Thyroid gland (tissue), 4 donors: Measurements from ENCODE around the gene OGA.

ENCODE experiments used
- POLR2A ChIP-seq, 2 donors: fragments of 450-650 bp; IDR thresholded peaks; one replicate each; pipeline ENCODE4 v1.6.1; 2017; ENCODE audit warnings: antibody characterized with exemption in 2 of 2, mild to moderate bottlenecking in 2 of 2, moderate library complexity in 1 of 2
- TF ChIP-seq, protein P1 (sequence below), 6 experiments: fragments of 200-600 bp in 3 of 6; fragments of 450-650 bp in 3 of 6; sonication (generic) in 3 of 6; IDR thresholded peaks; one replicate each; pipeline ENCODE4 v1.5.1; 2016 to 2019; ENCODE audit warnings: antibody characterized with exemption in 6 of 6, mild to moderate bottlenecking in 2 of 6, inconsistent platforms in 1 of 6, moderate library complexity in 1 of 6

DNA sequence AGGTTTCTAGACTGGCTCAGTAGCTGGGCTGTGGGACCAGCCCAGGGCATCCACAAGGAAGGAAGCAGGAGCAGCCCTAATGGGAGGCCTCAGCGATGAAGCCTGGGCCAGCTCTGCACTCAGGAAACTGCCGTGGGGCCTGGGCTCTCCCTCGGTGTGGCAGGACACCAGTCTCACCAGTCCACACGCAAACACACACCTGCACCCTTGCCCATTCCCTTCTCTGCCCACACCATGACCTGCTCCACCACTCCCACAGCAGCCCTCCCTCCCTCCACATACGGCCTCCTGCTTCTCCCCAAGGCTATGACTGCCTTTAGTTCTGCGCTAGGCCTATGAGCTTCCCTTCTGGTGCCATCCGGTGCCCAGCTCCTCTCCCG is 49.5 kb downstream of the OGA start:
- TF ChIP-seq, protein P1, sequence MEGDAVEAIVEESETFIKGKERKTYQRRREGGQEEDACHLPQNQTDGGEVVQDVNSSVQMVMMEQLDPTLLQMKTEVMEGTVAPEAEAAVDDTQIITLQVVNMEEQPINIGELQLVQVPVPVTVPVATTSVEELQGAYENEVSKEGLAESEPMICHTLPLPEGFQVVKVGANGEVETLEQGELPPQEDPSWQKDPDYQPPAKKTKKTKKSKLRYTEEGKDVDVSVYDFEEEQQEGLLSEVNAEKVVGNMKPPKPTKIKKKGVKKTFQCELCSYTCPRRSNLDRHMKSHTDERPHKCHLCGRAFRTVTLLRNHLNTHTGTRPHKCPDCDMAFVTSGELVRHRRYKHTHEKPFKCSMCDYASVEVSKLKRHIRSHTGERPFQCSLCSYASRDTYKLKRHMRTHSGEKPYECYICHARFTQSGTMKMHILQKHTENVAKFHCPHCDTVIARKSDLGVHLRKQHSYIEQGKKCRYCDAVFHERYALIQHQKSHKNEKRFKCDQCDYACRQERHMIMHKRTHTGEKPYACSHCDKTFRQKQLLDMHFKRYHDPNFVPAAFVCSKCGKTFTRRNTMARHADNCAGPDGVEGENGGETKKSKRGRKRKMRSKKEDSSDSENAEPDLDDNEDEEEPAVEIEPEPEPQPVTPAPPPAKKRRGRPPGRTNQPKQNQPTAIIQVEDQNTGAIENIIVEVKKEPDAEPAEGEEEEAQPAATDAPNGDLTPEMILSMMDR (IDR thresholded peaks at IDR 0.05), result no peak
- no peak for TF ChIP-seq POLR2A (IDR thresholded peaks at IDR 0.05)
